CD14-positive monocyte (primary cell): ENCODE data around the gene RNF123. TPM values are rescaled to one million over a fixed set of nuclear protein-coding genes. Genes with fewer than 3 reads are reported as not detected.

ENCODE experiments used
- DNase-seq, 3 donors: peaks; one replicate each; pipeline ENCODE4 v3.0.0-alpha.2; 2011 to 2022
- H2AFZ ChIP-seq: 2 replicates; pipeline ENCODE4 v1.6.0; 2012; ENCODE audit warnings: mild to moderate bottlenecking, low read depth, low read length, inconsistent platforms; ENCODE audit not compliant: insufficient read depth, poor library complexity, severe bottlenecking
- H3K27ac ChIP-seq, 2 donors: 1 replicate in 1 of 2; 2 replicates in 1 of 2; pipeline ENCODE4 v1.5.1; 2012 to 2013; ENCODE audit warnings: low read length in 2 of 2, control low read depth in 1 of 2, inconsistent platforms in 1 of 2, low read depth in 1 of 2, mild to moderate bottlenecking in 1 of 2
- H3K27me3 ChIP-seq, 2 donors: one replicate each; pipeline versions ENCODE4 v1.6.0 to v1.6.1; 2011 to 2013; ENCODE audit warnings: low read length in 2 of 2; ENCODE audit not compliant: control insufficient read depth in 2 of 2, insufficient read depth in 2 of 2
- H3K36me3 ChIP-seq, 2 donors: replicated peaks in 1 of 2; 1 replicate in 1 of 2; 2 replicates in 1 of 2; pipeline versions ENCODE4 v1.5.1 to v1.6.1; 2012 to 2013; ENCODE audit warnings: low read length in 2 of 2, control low read depth in 1 of 2, inconsistent platforms in 1 of 2, mild to moderate bottlenecking in 1 of 2; ENCODE audit not compliant: insufficient read depth in 2 of 2, control insufficient read depth in 1 of 2
- H3K4me1 ChIP-seq, 2 donors: 1 replicate in 1 of 2; 2 replicates in 1 of 2; pipeline versions ENCODE4 v1.5.1 to v1.6.1; 2012 to 2013; ENCODE audit warnings: low read length in 2 of 2, control low read depth in 1 of 2, inconsistent platforms in 1 of 2, mild to moderate bottlenecking in 1 of 2, moderate library complexity in 1 of 2; ENCODE audit not compliant: insufficient read depth in 2 of 2, control insufficient read depth in 1 of 2
- H3K4me2 ChIP-seq: replicated peaks from 2 replicates; pipeline ENCODE3; 2012; ENCODE audit warnings: low read length, moderate library complexity, mild to moderate bottlenecking; ENCODE audit not compliant: poor library complexity, severe bottlenecking; ENCODE audit errors: extremely low read depth
- H3K4me3 ChIP-seq, 3 experiments: fragments of 200-600 bp in 1 of 3; sonication (generic) in 1 of 3; replicated peaks in 1 of 3; 1 replicate in 2 of 3; 2 replicates in 1 of 3; pipeline ENCODE4 v1.5.1; 2011 to 2013; ENCODE audit warnings: low read length in 3 of 3, mild to moderate bottlenecking in 3 of 3, control low read depth in 2 of 3, low read depth in 2 of 3, inconsistent platforms in 1 of 3, moderate library complexity in 1 of 3
- H3K79me2 ChIP-seq: 2 replicates; pipeline ENCODE4 v1.6.0; 2012; ENCODE audit warnings: mild to moderate bottlenecking, control low read depth, inconsistent platforms, low read length, moderate library complexity; ENCODE audit not compliant: insufficient read depth
- H3K9ac ChIP-seq: 2 replicates; pipeline ENCODE4 v1.6.0; 2017; ENCODE audit warnings: low read length, mild to moderate bottlenecking; ENCODE audit not compliant: insufficient read depth, poor library complexity, severe bottlenecking
- H3K9me3 ChIP-seq, 2 donors: replicated peaks in 1 of 2; 1 replicate in 1 of 2; 2 replicates in 1 of 2; pipeline versions ENCODE4 v1.5.1 to v1.6.1; 2012 to 2013; ENCODE audit warnings: low read length in 2 of 2, control low read depth in 1 of 2; ENCODE audit not compliant: control insufficient read depth in 1 of 2, insufficient read depth in 1 of 2
- H4K20me1 ChIP-seq: 2 replicates; pipeline ENCODE4 v1.6.0; 2012; ENCODE audit warnings: mild to moderate bottlenecking, low read length, control low read depth, moderate library complexity; ENCODE audit not compliant: insufficient read depth
- H3K27ac Mint-ChIP-seq, 7 donors: one replicate each; pipeline ENCODE4 v1.8.0; 2020; ENCODE audit warnings: mild to moderate bottlenecking in 7 of 7, mixed read lengths in 7 of 7, moderate library complexity in 6 of 7, inconsistent platforms in 2 of 7
- H3K27me3 Mint-ChIP-seq, 3 donors: one replicate each; pipeline ENCODE4 v1.8.0; 2021 to 2022; ENCODE audit warnings: low read depth in 3 of 3, mild to moderate bottlenecking in 3 of 3, mixed read lengths in 3 of 3, moderate library complexity in 3 of 3, inconsistent platforms in 1 of 3
- H3K36me3 Mint-ChIP-seq, 2 donors: one replicate each; pipeline ENCODE4 v1.8.0; 2020; ENCODE audit warnings: mixed read lengths in 2 of 2, inconsistent platforms in 1 of 2, mild to moderate bottlenecking in 1 of 2
- H3K4me1 Mint-ChIP-seq: one replicate; pipeline ENCODE4 v1.8.0; 2020; ENCODE audit warnings: mild to moderate bottlenecking, mixed read lengths
- H3K4me3 Mint-ChIP-seq, 2 donors: one replicate each; pipeline ENCODE4 v1.8.0; 2020; ENCODE audit warnings: mild to moderate bottlenecking in 2 of 2, mixed read lengths in 2 of 2, moderate library complexity in 1 of 2
- H3K9me3 Mint-ChIP-seq, 7 donors: one replicate each; pipeline ENCODE4 v1.8.0; 2020 to 2022; ENCODE audit warnings: mixed read lengths in 7 of 7, mild to moderate bottlenecking in 6 of 7, moderate library complexity in 6 of 7, inconsistent platforms in 2 of 7
- CTCF ChIP-seq: fragments of 200-600 bp; IDR thresholded peaks from one replicate; pipeline ENCODE4 v1.8.0; 2022; ENCODE audit warnings: antibody characterized with exemption, mild to moderate bottlenecking
- WGBS: methylation state at CpG from one replicate; pipeline ENCODE4 v1.1.5; 2013; ENCODE audit warnings: missing lambda C conversion rate; ENCODE audit not compliant: insufficient coverage; 5-methylcytosine and 5-hydroxymethylcytosine counted together
- intact Hi-C, 2 donors: fragments of 100-400 bp; cut with micrococcal nuclease; formaldehyde crosslinking; loops; one replicate each; pipeline versions ENCODE4 v1.15.0 to v1.15.1; 2023
- polyA plus RNA-seq, 3 donors: library from polyadenylated mRNA; depleted of rRNA in 1 of 3; unstranded in 2 of 3; stranded (reverse) in 1 of 3; fragments of 300-500 nt in 2 of 3; fragments of >200 nt in 1 of 3; fragmentation: Illumina TruSeq in 2 of 3; gene quantifications; 1 replicate in 2 of 3; 2 replicates in 1 of 3; pipeline ENCODE4 v1.2.3, GENCODE V29; 2012 to 2021

The RNF123 gene
- polyA plus RNA-seq, 3 donors, result 11.1 to 46.2 (median 15.7) TPM

GRCh38 chr3:49729966-49730609, 40.7 kb downstream of the RNF123 start:
- intact Hi-C loops, result loop anchor here (10.0 kb wide), 2 partner anchors 55 kb away; partner anchors contain the start of genes APEH (in 2 of the 2) and IP6K1 (in 1 of the 2)
- Histone ChIP-seq H3K36me3 (peaks cover 63 to 86% of the 10 kb centered on the region in 2 donors), H4K20me1 (peaks cover 17% of the 10 kb centered on the region), H3K4me1 (peaks cover 12 to 16% of the 10 kb centered on the region in 2 donors), H3K4me3 (no peak overlapping the region), H3K27ac (no peak overlapping the region), H3K27me3 (no peaks in the 10 kb centered on the region), H3K79me2 (no peaks in the 10 kb centered on the region), H3K4me2 (no peak overlapping the region), H3K9me3 (no peaks in the 10 kb centered on the region), H3K9ac (no peak overlapping the region), H2AFZ (no peak overlapping the region)
- Mint-ChIP-seq H3K4me1 (peaks cover 17% of the 10 kb centered on the region), H3K36me3 (peaks cover 53 to 77% of the 10 kb centered on the region in 2 donors), H3K27ac (peak overlapping the region in 1 of 7 donors; percentile 57), H3K9me3 (no peaks in the 10 kb centered on the region), H3K27me3 (no peaks in the 10 kb centered on the region), H3K4me3 (no peak overlapping the region)
- DNase-seq, result no peak
- WGBS, result 100% methylated on average over 2 of the region's 4 CpGs
- no peak for TF ChIP-seq CTCF

- Histone ChIP-seq H3K9me3 (no peaks in the 10 kb centered on the region), H3K4me3 (no peak overlapping the region), H3K36me3 (peaks cover 62 to 85% of the 10 kb centered on the region in 2 donors), H3K4me1 (peaks cover 12 to 14% of the 10 kb centered on the region in 2 donors), H4K20me1 (peaks cover 25% of the 10 kb centered on the region), H3K27me3 (no peaks in the 10 kb centered on the region), H3K4me2 (no peak overlapping the region), H2AFZ (no peak overlapping the region), H3K27ac (peak overlapping the region in 1 of 2 donors; percentile 5), H3K79me2 (peaks cover 4% of the 10 kb centered on the region), H3K9ac (no peak overlapping the region)
- Mint-ChIP-seq H3K4me1 (peaks cover 16% of the 10 kb centered on the region), H3K27me3 (no peaks in the 10 kb centered on the region), H3K27ac (peak overlapping the region in 1 of 7 donors; percentile 6), H3K36me3 (peaks cover 54 to 79% of the 10 kb centered on the region in 2 donors), H3K9me3 (no peaks in the 10 kb centered on the region), H3K4me3 (no peak overlapping the region)
- WGBS, result over 99% methylated on average over 9 of the region's 11 CpGs
- no peak for DNase-seq
- no peak for TF ChIP-seq CTCF
- intact Hi-C loops, result no loop called here
Observed at GRCh38 chr3:49732597-49732996, 43.2 kb downstream of the RNF123 start.
